ENCODE results near the gene BCL7A.
"Not testable (repeated sequence)": the region's sequence is repeated elsewhere in the genome, so short reads cannot be mapped to it uniquely, and the experiment has no call there.

BCL7A gene

GRCh38 chr12:122056406-122056805, 34.7 kb downstream of the BCL7A start:
- DNase-seq: not testable (repeated sequence)

DNA sequence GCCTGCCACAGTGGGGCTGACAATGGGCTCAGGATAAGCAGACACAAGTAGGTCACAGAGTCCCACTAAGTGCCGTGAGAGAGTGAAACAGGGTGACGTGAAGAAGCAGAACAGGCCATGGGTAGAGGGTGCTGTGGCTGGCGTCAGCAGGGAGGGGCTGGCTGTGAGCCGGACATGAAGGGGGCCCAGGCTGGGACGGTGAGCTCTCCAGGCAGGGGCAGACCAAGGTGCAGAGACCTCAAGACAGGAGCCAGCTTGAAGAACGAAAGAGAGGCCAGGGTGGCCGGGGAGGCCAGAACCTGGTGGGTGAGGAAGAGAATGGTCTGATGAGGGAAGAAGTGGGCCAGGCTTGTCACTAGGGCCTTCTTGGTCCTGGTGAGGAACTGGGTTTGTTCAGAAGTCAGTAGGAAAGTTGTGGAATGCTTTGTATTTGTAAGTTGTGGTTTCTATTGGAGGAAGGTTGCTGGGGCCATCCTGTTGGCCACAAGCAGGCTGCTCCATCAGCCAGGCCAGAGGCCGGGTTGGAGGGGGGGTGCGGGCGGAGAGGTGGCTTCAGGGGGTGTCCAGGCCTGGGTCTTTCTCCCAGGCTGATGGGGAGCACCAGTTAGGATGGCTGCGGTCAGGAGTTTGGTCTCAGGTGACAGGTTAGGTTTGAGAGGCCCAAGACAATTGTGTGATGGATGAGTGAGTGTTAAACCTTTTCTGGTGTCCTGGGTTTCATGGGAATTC, 35.5 kb downstream of the BCL7A start:
- DNase-seq: no peak

- no peak for DNase-seq
Measured at GRCh38 chr12:122057769-122058168, 36.1 kb downstream of the BCL7A start.

DNA sequence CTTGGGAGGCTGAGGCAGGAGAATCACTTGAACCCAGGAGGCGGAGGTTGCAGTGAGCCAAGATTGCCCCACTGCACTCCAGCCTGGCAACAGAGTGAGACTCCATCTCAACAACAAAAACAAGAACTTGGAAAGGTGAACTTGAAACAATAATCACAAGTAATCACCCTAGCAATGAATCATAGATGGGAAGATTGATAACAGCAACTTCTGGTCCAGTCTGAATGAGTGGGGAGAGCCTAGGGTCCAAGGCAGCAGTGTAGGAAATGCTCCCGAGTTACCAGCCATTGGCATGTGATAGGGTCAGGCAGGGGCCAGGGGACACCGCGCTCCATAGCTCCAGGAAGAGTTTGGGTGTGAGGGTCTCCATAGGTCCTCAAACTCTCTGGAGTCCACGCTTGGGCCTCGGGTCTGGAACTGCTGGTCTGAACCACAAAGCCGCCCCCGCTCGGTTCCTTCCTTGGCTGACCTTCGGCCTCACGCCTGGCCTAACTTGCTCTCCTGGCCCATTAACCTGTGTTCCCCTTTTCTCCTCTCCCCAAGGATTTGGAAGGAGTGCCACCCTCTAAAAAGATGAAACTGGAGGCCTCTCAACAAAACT, 37.0 kb downstream of the BCL7A start:
- DNase-seq: no peak

DNA sequence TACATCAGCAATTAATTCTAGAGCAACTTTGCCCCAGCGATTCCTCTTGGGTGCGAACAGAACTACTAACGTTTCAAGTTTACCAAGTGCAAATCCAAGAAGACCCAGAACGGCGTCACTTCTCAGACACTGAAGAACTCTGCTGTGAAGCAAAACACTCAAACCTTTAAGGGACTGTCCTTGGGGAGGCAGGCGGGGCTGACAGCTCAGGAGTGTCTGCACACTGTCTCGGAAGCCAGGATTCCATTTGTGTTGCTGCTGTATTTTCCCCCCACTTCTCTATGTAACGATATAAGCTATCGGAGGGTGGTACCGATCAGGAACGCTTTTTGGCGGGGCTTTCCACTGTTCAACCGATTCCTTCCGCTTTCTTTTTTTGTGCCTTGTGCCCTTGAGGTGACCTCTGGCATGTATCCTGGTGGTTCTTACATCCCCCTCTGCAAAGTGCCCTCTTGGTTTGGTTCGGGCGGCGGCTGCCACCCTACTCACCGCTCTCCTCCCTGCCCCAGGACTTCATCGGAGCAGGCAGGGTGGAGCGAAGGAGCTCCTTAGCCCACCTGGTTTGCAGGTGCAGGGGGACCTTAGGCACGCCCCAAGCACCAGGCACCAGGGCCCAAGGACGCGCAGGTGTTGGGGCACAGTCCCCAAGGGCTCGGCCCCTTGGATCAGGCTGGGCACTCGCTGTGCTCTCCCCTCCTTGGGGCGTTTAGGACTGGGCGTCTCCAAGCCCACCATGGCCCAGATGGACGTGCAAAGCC, 37.7 kb downstream of the BCL7A start:
- no peak for DNase-seq

DNA sequence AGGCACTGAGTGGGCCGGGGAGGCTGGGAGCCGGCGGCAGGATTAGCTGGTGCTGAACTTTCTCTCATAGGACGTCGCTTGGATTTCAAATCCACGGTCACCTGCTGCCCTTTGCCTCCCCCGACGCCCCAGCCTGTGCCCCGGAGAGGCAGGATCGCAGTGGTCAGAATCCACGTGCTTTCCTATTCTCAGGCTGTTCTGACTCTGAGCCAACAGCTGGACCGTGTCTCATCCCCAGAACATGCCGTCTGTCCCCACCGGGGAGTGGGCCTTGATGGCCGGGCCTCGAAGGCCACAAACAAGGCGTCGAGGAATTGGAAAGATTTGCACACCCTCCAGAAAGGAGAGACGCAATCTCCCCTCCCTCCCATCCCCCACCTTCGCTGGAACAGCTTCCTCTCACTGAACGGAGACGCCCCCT, 38.4 kb downstream of the BCL7A start:
- no peak for DNase-seq

GRCh38 chr12:122061253-122061652, 39.6 kb downstream of the BCL7A start:
- DNase-seq: no peak

DNA sequence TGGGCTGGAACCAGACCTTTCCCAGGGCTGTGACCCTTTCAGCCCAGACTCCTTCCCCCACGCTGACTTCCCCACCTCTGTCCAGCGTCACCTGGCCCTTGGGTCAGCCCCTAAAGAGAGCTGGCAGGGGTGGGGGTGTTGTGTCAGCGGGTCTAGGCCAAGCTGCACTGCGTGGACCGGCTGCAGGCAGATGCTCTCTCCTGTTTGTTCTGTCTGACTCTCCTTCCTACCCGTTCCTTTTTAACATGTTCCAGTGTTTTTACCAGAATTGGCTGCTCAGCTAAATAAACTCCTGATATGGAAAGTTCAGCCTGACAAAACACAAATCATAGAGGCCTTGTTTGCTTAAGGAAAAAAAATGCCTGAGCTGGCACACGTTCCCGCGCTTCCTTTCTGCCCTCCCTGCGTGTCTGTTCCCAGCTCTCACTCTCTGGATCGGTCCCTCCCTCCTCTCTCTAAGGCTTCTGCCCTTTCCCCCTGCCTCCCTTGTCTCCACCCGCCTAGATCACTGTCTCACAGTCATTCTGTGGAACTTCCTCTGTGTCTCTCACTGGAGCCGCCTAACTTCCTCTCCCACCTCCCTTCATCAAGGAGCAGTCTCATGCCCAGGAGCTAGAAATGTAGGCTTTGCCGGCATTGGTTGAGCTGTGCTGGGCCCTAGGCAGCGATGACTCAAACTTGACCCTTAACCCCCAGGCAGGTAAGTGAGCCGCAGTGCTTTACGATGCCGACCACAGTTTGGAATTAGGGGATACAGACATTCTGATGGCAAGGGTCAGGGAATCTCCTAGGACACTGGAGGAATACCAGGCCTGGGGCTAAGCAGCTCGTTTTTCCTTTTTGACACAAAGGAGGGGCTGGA, 41.4 kb downstream of the BCL7A start:
- DNase-seq: no peak

- DNase-seq: no peak
Measured at GRCh38 chr12:122063694-122064024, 42.0 kb downstream of the BCL7A start.

DNA sequence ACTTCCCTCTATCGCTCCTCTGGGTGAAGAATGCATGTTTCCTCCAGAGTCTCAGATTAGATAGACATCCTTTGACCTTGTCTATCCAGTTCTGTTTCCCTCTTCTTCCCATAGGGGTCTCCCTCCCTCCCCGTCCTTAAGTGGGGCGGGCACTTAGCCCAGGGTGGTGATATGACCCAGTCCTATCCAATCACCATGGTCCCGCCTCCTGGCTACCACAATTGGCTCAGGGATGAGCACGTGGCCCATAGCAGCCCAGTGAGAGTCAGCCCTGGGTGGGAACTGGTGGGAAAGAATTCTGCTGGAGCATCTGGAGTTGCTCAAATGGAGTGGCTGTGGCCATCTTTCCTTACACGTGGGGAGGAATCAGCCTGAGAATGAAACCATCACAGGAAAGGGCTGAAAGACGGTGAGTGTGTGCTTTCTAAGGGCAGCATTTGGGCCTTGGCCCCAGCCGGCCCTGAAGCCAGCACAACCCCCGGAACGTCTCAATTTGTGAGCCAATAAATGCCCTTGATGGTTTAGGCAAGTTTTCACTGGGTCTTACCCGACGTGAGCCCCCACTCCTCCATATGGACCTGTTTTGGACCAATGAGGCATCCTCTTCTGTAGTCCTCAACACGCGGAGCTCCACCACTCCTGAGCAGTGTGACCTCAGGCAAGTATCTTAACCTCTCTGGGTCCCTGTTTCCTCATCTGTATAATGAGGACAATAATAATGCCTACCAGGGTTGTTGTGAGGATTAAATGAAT, 42.5 kb downstream of the BCL7A start:
- peak; percentile 70 for DNase-seq

GRCh38 chr12:122064780-122065588, 43.3 kb downstream of the BCL7A start:
- no peak for DNase-seq

DNA sequence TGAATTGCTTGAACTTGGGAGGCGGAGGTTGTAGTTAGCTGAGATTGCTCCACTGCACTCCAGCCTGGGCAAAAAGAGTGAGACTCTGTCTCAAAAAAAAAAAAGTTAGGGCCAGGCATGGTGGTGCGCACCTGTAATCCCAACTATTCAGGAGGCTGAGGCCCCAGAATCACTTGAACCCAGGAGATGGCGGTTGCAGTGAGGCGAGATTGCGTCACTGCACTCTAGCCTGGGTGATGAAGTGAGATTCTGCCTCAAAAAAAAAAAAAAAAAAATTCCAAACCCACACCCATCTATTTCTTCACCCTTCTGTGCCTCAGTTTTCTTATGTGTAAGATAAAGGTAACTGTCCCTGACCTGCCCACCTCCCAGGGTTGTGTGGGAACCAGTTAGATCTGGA, 45.9 kb downstream of the BCL7A start:
- DNase-seq: no peak

- DNase-seq: peak; percentile 45
Measured at GRCh38 chr12:122067966-122068365, 46.3 kb downstream of the BCL7A start.

DNA sequence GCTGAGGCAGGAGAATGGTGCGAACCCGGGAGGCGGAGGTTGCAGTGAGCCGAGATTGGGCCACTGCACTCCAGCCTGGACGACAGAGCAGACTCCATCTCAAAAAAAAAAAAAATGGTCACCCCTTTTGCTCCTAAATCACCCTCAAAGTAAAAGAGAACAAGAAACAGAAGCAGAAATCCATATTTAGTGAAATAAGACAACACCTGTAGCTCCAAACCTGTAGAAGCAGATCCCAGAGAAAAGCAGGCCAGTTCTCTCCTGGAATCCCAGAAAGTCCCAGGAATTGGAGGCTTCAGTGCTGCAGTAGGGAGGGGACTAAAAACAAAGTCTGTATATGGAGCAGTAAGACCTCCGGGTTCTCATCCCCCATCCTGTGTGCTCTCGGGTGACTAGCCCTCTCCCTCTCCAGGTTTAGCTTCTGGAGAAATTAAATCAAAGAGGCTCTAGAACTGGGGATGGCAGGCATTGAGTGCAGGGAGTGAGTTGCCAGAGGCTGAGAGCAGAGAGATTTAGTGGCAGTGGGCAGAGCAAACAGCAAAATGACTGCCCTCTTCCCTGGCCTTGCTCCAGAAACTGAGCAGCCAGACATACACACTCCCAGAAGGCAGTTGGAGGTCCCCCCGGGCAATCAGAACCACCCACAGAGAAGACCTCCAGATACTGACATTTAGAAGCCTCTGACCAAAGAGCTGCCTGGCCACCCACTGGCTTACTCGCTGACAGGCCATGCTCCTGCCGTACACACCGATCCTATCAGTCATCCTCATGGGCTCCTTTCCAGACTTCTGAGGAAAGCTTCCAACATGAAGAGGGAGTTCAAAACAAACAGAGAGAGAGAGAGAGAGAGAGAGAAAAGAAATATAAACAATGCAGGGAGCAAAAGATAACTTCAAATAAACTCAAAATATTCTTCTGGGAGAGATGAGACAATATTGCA, 50.6 kb downstream of the BCL7A start:
- no peak for DNase-seq

GRCh38 chr12:122073815-122074214, 52.1 kb downstream of the BCL7A start:
- no peak for DNase-seq

- peak; percentile 33 for DNase-seq
Measured at GRCh38 chr12:122076743-122077495, 55.2 kb downstream of the BCL7A start.

GRCh38 chr12:122078141-122079032, 56.7 kb downstream of the BCL7A start, which contains the start of gene MLXIP:
Gene MLXIP (plus strand): TSS chr12:122078756. CDS start chr12:122078854, 98 bp downstream.
- peak; percentile 93 for DNase-seq

GRCh38 chr12:122079033-122079531, 57.4 kb downstream of the BCL7A start:
- DNase-seq: peak; percentile 48

Measured in stimulated activated CD4-positive, alpha-beta T cell treated with anti-CD3 and anti-CD28 coated beads, Interleukin-15, amount 100 ng/mL, for 24 hours (primary cell).